Measurements from ENCODE around the gene GRID2IP. TPM values are rescaled to one million over a fixed set of nuclear protein-coding genes. Genes with fewer than 3 reads are reported as not detected.

Gene GRID2IP
- total RNA-seq (ENCODE audit: low replicate concordance): 0.43 and 1.6 TPM in 2 replicates
- long read RNA-seq, partial matches to known transcripts: 5 of 8 reads
- long read RNA-seq, other reads (novel, unspliced or antisense): 3 of 8 reads

- no peaks in the 10 kb centered on the region for H3K4me1 Mint-ChIP-seq (ENCODE audit: unreplicated experiment)
- no peak for DNase-seq (ENCODE audit: extremely low spot score, unreplicated experiment)
These were observed at the start of gene GRID2IP for GRCh38 chr7:6551016-6551511. Gene GRID2IP, minus strand, starts transcription at chr7:6551461. Its CDS starts 25 bp downstream, at chr7:6551436.

GRCh38 chr7:6600093-6600492, 48.8 kb upstream of the GRID2IP start:
- no peak for TF ChIP-seq CTCF (conservative IDR thresholded peaks at IDR 0.05)

More at GRCh38 chr7:6551016-6551511, at the start of gene GRID2IP:
- Mint-ChIP-seq H3K27me3 (peaks cover 4% of the 10 kb centered on the region), H3K4me3 (no peak within 1 kb of the TSS), H3K27ac (no peak within 1 kb of the TSS), H3K36me3 (no peaks in the 10 kb centered on the region), H3K9me3 (no peaks in the 10 kb centered on the region)
- no peak for TF ChIP-seq CTCF (conservative IDR thresholded peaks at IDR 0.05)

GRCh38 chr7:6590645-6591110, 39.4 kb upstream of the GRID2IP start:
- H3K4me3 Mint-ChIP-seq: peak overlapping the region; percentile 94
- H3K27me3 Mint-ChIP-seq: no peaks in the 10 kb centered on the region
- peak overlapping the region; percentile 91 for H3K27ac Mint-ChIP-seq
- H3K4me1 Mint-ChIP-seq (ENCODE audit: unreplicated experiment): peaks cover 5% of the 10 kb centered on the region
- H3K9me3 Mint-ChIP-seq: no peaks in the 10 kb centered on the region
- peaks cover 16% of the 10 kb centered on the region for H3K36me3 Mint-ChIP-seq
- no peak for DNase-seq (ENCODE audit: extremely low spot score, unreplicated experiment)
- TF ChIP-seq CTCF (conservative IDR thresholded peaks at IDR 0.05): peak; percentile 18

More at GRCh38 chr7:6600093-6600492, 48.8 kb upstream of the GRID2IP start:
- Mint-ChIP-seq H3K4me1 (ENCODE audit: unreplicated experiment) (no peaks in the 10 kb centered on the region), H3K9me3 (no peaks in the 10 kb centered on the region), H3K4me3 (no peak overlapping the region), H3K27ac (no peak overlapping the region), H3K36me3 (peaks cover 19% of the 10 kb centered on the region), H3K27me3 (no peaks in the 10 kb centered on the region)
- no peak for DNase-seq (ENCODE audit: extremely low spot score, unreplicated experiment)

- Mint-ChIP-seq H3K27ac (peak within 1 kb of the TSS; percentile 91), H3K4me3 (peak within 1 kb of the TSS; percentile 94), H3K4me1 (ENCODE audit: unreplicated experiment) (peaks cover 5% of the 10 kb centered on the region), H3K9me3 (no peaks in the 10 kb centered on the region), H3K27me3 (no peaks in the 10 kb centered on the region), H3K36me3 (peaks cover 15% of the 10 kb centered on the region)
- peak; percentile 88 for TF ChIP-seq CTCF (conservative IDR thresholded peaks at IDR 0.05)
- peak; percentile 92 for DNase-seq (ENCODE audit: extremely low spot score, unreplicated experiment)
These were observed 38.8 kb upstream of the GRID2IP start, which contains the start of gene INTS15 for GRCh38 chr7:6589829-6590644. Gene INTS15, plus strand, starts transcription at chr7:6590021. Its CDS starts 263 bp downstream, at chr7:6590284.

GRCh38 chr7:6589151-6589828, 38.0 kb upstream of the GRID2IP start:
- no peaks in the 10 kb centered on the region for H3K27me3 Mint-ChIP-seq
- H3K4me3 Mint-ChIP-seq: peak overlapping the region; percentile 85
- H3K36me3 Mint-ChIP-seq: peaks cover 18% of the 10 kb centered on the region
- DNase-seq (ENCODE audit: extremely low spot score, unreplicated experiment): no peak
- no peaks in the 10 kb centered on the region for H3K9me3 Mint-ChIP-seq
- H3K27ac Mint-ChIP-seq: peak overlapping the region; percentile 81
- H3K4me1 Mint-ChIP-seq (ENCODE audit: unreplicated experiment): peaks cover 5% of the 10 kb centered on the region
- no peak for TF ChIP-seq CTCF (conservative IDR thresholded peaks at IDR 0.05)

Measured in type B pancreatic cell (in vitro differentiated cells).